A549 (cell line): ENCODE measurements around the gene ACYP1. TPM values are rescaled to one million over a fixed set of nuclear protein-coding genes. Genes with fewer than 3 reads are reported as not detected.

Experiments
- ATAC-seq, 2 experiments: fragments of 200-7000 bp in 1 of 2; fragments of >200 bp in 1 of 2; cut with Nextera tagmentation in 1 of 2; cut with Tn5 transposase in 1 of 2; 3 replicates each; pipeline versions ENCODE4 v1.8.0 to v1.9.1; 2018 to 2020; ENCODE audit warnings: mild to moderate bottlenecking in 1 of 2, moderate library complexity in 1 of 2
- CTCF ChIA-PET: fragments of 300-600 bp; sonication (Branson Sonifier 250); formaldehyde crosslinking; extraction: SDS; loops from one replicate; lab custom pipeline; 2021; ENCODE audit warnings: antibody characterized with exemption, inconsistent platforms; lab: Yijun Ruan, JAX
- POLR2A ChIA-PET: fragments of 350-600 bp; formaldehyde crosslinking; extraction: SDS; loops from one replicate; lab custom pipeline; 2021; ENCODE audit warnings: antibody characterized with exemption, inconsistent platforms; lab: Yijun Ruan, JAX
- DNase-seq, 2 experiments: peaks; one replicate each; pipeline versions ENCODE4 v3.0.0 to v3.0.0-alpha.2; 2011 to 2016; ENCODE audit warnings: low read depth in 1 of 2, low spot score in 1 of 2
- FAIRE-seq: peaks from 2 replicates; lab custom pipeline; 2011; peaks lifted over from hg19 to GRCh38; lab: Jason Lieb, UNC
- H3K27ac ChIP-seq, 2 experiments: fragments of >200 bp; sonication (Bioruptor Twin); formaldehyde crosslinking; 3 replicates each; pipeline ENCODE4 v1.5.1; 2016 to 2017
- H3K4me1 ChIP-seq: fragments of >200 bp; sonication (Bioruptor Twin); formaldehyde crosslinking; 3 replicates; pipeline ENCODE4 v1.6.1; 2016
- H3K4me2 ChIP-seq: fragments of >200 bp; sonication (Bioruptor Twin); formaldehyde crosslinking; 3 replicates; pipeline ENCODE4 v1.6.1; 2016
- H3K4me3 ChIP-seq: fragments of >200 bp; sonication (Bioruptor Twin); formaldehyde crosslinking; 3 replicates; pipeline ENCODE4 v1.5.1; 2016
- H3K9me3 ChIP-seq: fragments of >200 bp; sonication (Bioruptor Twin); formaldehyde crosslinking; 3 replicates; pipeline ENCODE4 v1.6.1; 2016
- ATOH8 ChIP-seq: fragments of 250-450 bp; sonication (Bioruptor Pico); IDR thresholded peaks from 2 replicates; pipeline ENCODE4 v1.5.0; 2020; ENCODE audit warnings: low read depth, mild to moderate bottlenecking, moderate library complexity
- BCL3 ChIP-seq: fragments of >200 bp; sonication (Bioruptor Twin); formaldehyde crosslinking; IDR thresholded peaks from 3 replicates; pipeline ENCODE4 v1.6.1; 2016
- EHF ChIP-seq: fragments of 250-450 bp; sonication (Bioruptor Pico); IDR thresholded peaks from 2 replicates; pipeline ENCODE4 v1.5.0; 2020; ENCODE audit warnings: mild to moderate bottlenecking
- ELK1 ChIP-seq: fragments of 150-350 bp; IDR thresholded peaks from 2 replicates; pipeline ENCODE4 v1.6.1; 2014; ENCODE audit warnings: low read depth, mild to moderate bottlenecking, low read length
- FOSL2 ChIP-seq, 2 experiments: fragments of 450-650 bp in 1 of 2; fragments of >200 bp in 1 of 2; sonication (Bioruptor Twin) in 1 of 2; formaldehyde crosslinking; IDR thresholded peaks; 2 replicates each; pipeline versions ENCODE4 v1.5.0 to v1.6.1; 2016 to 2020; ENCODE audit warnings: mild to moderate bottlenecking in 1 of 2, moderate library complexity in 1 of 2
- HDAC2 ChIP-seq: fragments of 200-600 bp; sonication (generic); IDR thresholded peaks from 2 replicates; pipeline ENCODE4 v1.6.1; 2016
- HMGXB4 ChIP-seq: fragments of 250-450 bp; sonication (Bioruptor Pico); IDR thresholded peaks from 2 replicates; pipeline ENCODE4 v1.5.0; 2021; ENCODE audit warnings: mild to moderate bottlenecking, moderate library complexity, borderline replicate concordance
- MAZ ChIP-seq: fragments of 150-350 bp; IDR thresholded peaks from 2 replicates; pipeline ENCODE4 v1.6.1; 2014; ENCODE audit warnings: antibody characterized with exemption, low read depth, low read length, borderline replicate concordance
- RAD21 ChIP-seq, 2 experiments: fragments of >200 bp in 1 of 2; sonication (Bioruptor Twin) in 1 of 2; formaldehyde crosslinking in 1 of 2; IDR thresholded peaks in 1 of 2; conservative IDR thresholded peaks in 1 of 2; 2 replicates in 1 of 2; 3 replicates in 1 of 2; pipeline ENCODE4 v1.6.1; 2012 to 2018; ENCODE audit warnings: inconsistent platforms in 1 of 2
- RCOR1 ChIP-seq: fragments of 150-350 bp; IDR thresholded peaks from 2 replicates; pipeline ENCODE4 v1.6.1; 2014; ENCODE audit warnings: antibody characterized with exemption, low read length, low read depth
- REST ChIP-seq: fragments of 200-600 bp; sonication (generic); IDR thresholded peaks from 2 replicates; pipeline ENCODE4 v1.6.1; 2016; ENCODE audit warnings: antibody characterized with exemption, mild to moderate bottlenecking, moderate library complexity
- RFX5 ChIP-seq: fragments of 450-650 bp; IDR thresholded peaks from 2 replicates; pipeline ENCODE4 v1.7.1; 2014; ENCODE audit warnings: antibody characterized with exemption, mild to moderate bottlenecking, moderate library complexity
- SMC3 ChIP-seq: fragments of >200 bp; sonication (Bioruptor Twin); formaldehyde crosslinking; IDR thresholded peaks from 3 replicates; pipeline ENCODE4 v1.6.1; 2018; ENCODE audit warnings: inconsistent platforms
- ZNF302 ChIP-seq: fragments of 250-450 bp; sonication (Bioruptor Pico); IDR thresholded peaks from 2 replicates; pipeline ENCODE4 v1.9.0; 2021; ENCODE audit warnings: inconsistent platforms, mild to moderate bottlenecking, moderate library complexity
- ZSCAN20 ChIP-seq: fragments of 250-450 bp; sonication (Bioruptor Pico); IDR thresholded peaks from 2 replicates; pipeline ENCODE4 v1.8.0; 2022; ENCODE audit warnings: mild to moderate bottlenecking, moderate library complexity
- WGBS: methylation state at CpG from one replicate; pipeline ENCODE4 v1.1.6; 2017; ENCODE audit errors: missing lambda C conversion rate; 5-methylcytosine and 5-hydroxymethylcytosine counted together
- polyA plus RNA-seq, 4 experiments: library from polyadenylated mRNA; depleted of rRNA in 3 of 4; stranded (reverse); fragments of >200 nt; fragmentation: RNase III in 1 of 4; extraction: RNeasy Plus Mini Kit Qiagen cat#74134 plus additional on column Dnase treatment in 1 of 4; gene quantifications; 2 replicates in 3 of 4; 3 replicates in 1 of 4; pipeline ENCODE4 v1.2.3, GENCODE V29; 2011 to 2017

The ACYP1 gene
- polyA plus RNA-seq, 2 of the 4 experiments (the other 2 are of a cell fraction): 34.3 to 36.7 TPM

GRCh38 chr14:75059642-75060041 is 4.2 kb downstream of the ACYP1 start:
- ATAC-seq (no peak), FAIRE-seq (no peak), DNase-seq (no peak)
- no peak overlapping the region for H3K4me3 ChIP-seq
- no peak overlapping the region for H3K4me2 ChIP-seq
- CTCF ChIA-PET: no interaction called here
- 95% methylated on average over 2 of the region's 2 CpGs for WGBS
- POLR2A ChIA-PET: no interaction called here
- no peak for TF ChIP-seq BCL3
- no peak for TF ChIP-seq ATOH8 (CRISPR knock-in tag)
- peaks cover 8% of the 10 kb centered on the region; the same call in 2 of the 3 replicates for H3K4me1 ChIP-seq
- no peaks in the 10 kb centered on the region for H3K9me3 ChIP-seq
- no peak overlapping the region for H3K27ac ChIP-seq

- Histone ChIP-seq H3K4me3 (no peak overlapping the region), H3K9me3 (no peaks in the 10 kb centered on the region), H3K27ac (no peak overlapping the region), H3K4me2 (no peak overlapping the region), H3K4me1 (peaks cover 9% of the 10 kb centered on the region; the same call in 1 of the 3 replicates)
- CTCF ChIA-PET: interaction anchor here (1.9 kb wide), 1 partner anchor 34 kb away, joined by 6 read pairs; no protein-coding TSS in a partner anchor
- no peak for FAIRE-seq
- 67% methylated on average over 1 of the region's 1 CpG for WGBS
- POLR2A ChIA-PET: no interaction called here
- no peak for ATAC-seq
- DNase-seq: no peak
- TF ChIP-seq RAD21 (conservative IDR thresholded peaks at IDR 0.05 in 1 of 2, IDR thresholded peaks at IDR 0.05 in 1 of 2): no peak
- no peak for TF ChIP-seq FOSL2 (IDR thresholded peaks at IDR 0.05)
- TF ChIP-seq FOSL2 (CRISPR knock-in tag; IDR thresholded peaks at IDR 0.05): no peak
- TF ChIP-seq MAZ: no peak
- TF ChIP-seq ZSCAN20 (CRISPR knock-in tag): no peak
- no peak for TF ChIP-seq SMC3
- no peak for TF ChIP-seq HDAC2
- no peak for TF ChIP-seq EHF
Measured at GRCh38 chr14:75054421-75054820, 9.4 kb downstream of the ACYP1 start.

- POLR2A ChIA-PET: no interaction called here
- TF ChIP-seq ELK1 (no peak), RFX5 (no peak), RCOR1 (no peak), REST (no peak), MAZ (no peak), ZNF302 (no peak), HMGXB4 (CRISPR knock-in tag) (no peak)
- H3K4me1 ChIP-seq: peaks cover 9% of the 10 kb centered on the region; the same call in 1 of the 3 replicates
- CTCF ChIA-PET: interaction anchor here (1.9 kb wide), 1 partner anchor 34 kb away, joined by 6 read pairs; no protein-coding TSS in a partner anchor
- no peak overlapping the region for H3K4me2 ChIP-seq
- H3K27ac ChIP-seq: no peak overlapping the region
- FAIRE-seq (no peak), DNase-seq (no peak), ATAC-seq (no peak)
- no peaks in the 10 kb centered on the region for H3K9me3 ChIP-seq
- H3K4me3 ChIP-seq: no peak overlapping the region
- 67% methylated on average over 5 of the region's 5 CpGs for WGBS
Measured at GRCh38 chr14:75053396-75054291, 10.2 kb downstream of the ACYP1 start.
